H1 (cell line): ENCODE data around the gene FLRT2. TPM values are rescaled to one million over a fixed set of nuclear protein-coding genes. Genes with fewer than 3 reads are reported as not detected.

ENCODE experiments used
- GTF2F1 ChIP-seq: IDR thresholded peaks from 2 replicates; pipeline ENCODE4 v1.6.1; 2012; ENCODE audit warnings: low read depth, low read length, improper control_type of control experiment, borderline replicate concordance
- NANOG ChIP-seq: IDR thresholded peaks from 2 replicates; pipeline ENCODE4 v1.6.1; 2011; ENCODE audit warnings: low read length, low read depth, mild to moderate bottlenecking, inconsistent platforms; ENCODE audit not compliant: insufficient read depth, poor library complexity, severe bottlenecking
- RBBP5 ChIP-seq: IDR thresholded peaks from 2 replicates; pipeline ENCODE4 v1.7.1; 2012; ENCODE audit warnings: low read depth, mild to moderate bottlenecking, inconsistent platforms, low read length, moderate library complexity, borderline replicate concordance
- polyA plus RNA-seq, 7 experiments: library from polyadenylated mRNA; depleted of rRNA in 3 of 7; stranded (reverse) in 5 of 7; unstranded in 2 of 7; fragments of >200 nt in 5 of 7; fragments of 200-250 nt in 2 of 7; gene quantifications; 1 replicate in 5 of 7; 2 replicates in 1 of 7; 4 replicates in 1 of 7; pipeline versions ENCODE4 v1.2.1 to v1.2.3, GENCODE V29; 2011 to 2013; ENCODE audit warnings: missing spikeins in 2 of 7, mixed read lengths in 2 of 7
- total RNA-seq: library from RNA; stranded (reverse); fragmentation: NEBNext Ultra II Directional; extraction: Animal tissue kit (Norgen Biotek cat#: 25700); gene quantifications from 2 replicates; pipeline ENCODE4 v1.2.1, GENCODE V29; 2021

Gene FLRT2
- total and polyA plus RNA-seq, 2 of the 8 experiments (the other 6 are each of a cell fraction or from before 2014, with no cell fraction given) = 2.4 to 6.9 TPM

- TF ChIP-seq GTF2F1 = no peak
- TF ChIP-seq NANOG = no peak
- 0 out of 2 replicates have a peak, but pooled peaks have one; percentile 49 for TF ChIP-seq RBBP5
Observed at GRCh38 chr14:85531587-85532373, 1.8 kb downstream of the FLRT2 start (continued).
